22Rv1 (cell line): Measurements from ENCODE around the gene ZSCAN25.

Experiments
- H3K27ac ChIP-seq: fragments of 450-650 bp; 2 replicates; pipeline ENCODE4 v1.5.1; 2017
- ZFX ChIP-seq: fragments of 450-650 bp; IDR thresholded peaks from 2 replicates; pipeline ENCODE4 v1.6.1; 2017; ENCODE audit warnings: antibody characterized with exemption, borderline replicate concordance
- TF ChIP-seq, protein P1 (sequence below): fragments of 450-650 bp; IDR thresholded peaks from 2 replicates; pipeline ENCODE4 v1.5.1; 2017; ENCODE audit warnings: mild to moderate bottlenecking

ZSCAN25 gene

DNA sequence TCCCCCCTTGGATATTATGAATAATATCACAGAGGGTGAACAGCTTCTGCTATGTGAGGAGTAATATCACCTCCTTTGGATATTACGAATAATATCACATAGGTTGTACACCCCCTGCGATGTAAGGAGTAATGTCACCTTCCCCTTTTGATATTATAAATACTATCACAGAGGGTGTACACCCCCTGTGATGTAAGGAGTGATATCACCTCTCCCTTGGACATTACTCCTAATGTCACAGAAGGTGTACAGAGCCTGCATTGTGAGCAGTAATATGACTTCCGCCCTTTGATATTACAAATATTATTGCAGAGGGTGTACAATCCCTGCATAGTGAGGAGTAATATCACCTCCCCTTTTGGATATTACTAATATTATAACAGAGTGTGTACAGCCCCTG is 27.9 kb upstream of the ZSCAN25 start:
- no peak overlapping the region for H3K27ac ChIP-seq
- TF ChIP-seq ZFX, result no peak
- TF ChIP-seq, protein P1, sequence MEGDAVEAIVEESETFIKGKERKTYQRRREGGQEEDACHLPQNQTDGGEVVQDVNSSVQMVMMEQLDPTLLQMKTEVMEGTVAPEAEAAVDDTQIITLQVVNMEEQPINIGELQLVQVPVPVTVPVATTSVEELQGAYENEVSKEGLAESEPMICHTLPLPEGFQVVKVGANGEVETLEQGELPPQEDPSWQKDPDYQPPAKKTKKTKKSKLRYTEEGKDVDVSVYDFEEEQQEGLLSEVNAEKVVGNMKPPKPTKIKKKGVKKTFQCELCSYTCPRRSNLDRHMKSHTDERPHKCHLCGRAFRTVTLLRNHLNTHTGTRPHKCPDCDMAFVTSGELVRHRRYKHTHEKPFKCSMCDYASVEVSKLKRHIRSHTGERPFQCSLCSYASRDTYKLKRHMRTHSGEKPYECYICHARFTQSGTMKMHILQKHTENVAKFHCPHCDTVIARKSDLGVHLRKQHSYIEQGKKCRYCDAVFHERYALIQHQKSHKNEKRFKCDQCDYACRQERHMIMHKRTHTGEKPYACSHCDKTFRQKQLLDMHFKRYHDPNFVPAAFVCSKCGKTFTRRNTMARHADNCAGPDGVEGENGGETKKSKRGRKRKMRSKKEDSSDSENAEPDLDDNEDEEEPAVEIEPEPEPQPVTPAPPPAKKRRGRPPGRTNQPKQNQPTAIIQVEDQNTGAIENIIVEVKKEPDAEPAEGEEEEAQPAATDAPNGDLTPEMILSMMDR, result no peak

DNA sequence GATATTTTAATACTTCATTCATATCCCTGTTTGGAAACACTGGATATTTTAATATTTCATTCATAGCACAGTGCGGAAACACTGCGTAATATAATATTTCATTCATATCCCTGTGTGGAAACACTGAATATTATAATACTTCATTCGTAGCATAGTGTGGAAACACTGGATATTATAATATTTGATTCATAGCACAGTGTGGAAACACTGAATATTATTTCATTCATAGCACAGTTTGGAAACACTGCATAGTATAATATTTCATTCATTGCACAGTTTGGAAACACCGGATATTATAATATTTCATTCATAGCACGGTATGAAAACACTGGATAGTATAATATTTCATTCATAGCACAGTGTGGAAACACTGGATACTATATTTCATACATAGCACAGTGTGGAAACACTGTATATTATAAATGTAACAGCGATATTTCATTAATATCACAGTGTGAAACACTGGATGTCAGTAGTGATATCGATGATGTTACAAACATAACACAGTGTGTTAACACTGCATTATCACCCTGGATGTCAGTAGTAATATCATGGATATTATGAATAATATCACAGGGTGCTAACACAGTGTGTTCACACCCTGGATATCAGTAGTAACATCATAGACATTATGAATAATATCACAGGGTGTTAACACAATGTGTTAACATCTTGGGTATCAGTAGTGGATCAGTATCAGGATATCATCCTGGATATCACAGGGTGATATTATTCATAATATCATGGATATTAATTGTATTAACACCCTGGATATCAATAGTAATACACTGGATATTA is 21.6 kb upstream of the ZSCAN25 start:
- H3K27ac ChIP-seq, result no peak overlapping the region
- TF ChIP-seq, protein P1, result no peak
- TF ChIP-seq ZFX, result no peak

DNA sequence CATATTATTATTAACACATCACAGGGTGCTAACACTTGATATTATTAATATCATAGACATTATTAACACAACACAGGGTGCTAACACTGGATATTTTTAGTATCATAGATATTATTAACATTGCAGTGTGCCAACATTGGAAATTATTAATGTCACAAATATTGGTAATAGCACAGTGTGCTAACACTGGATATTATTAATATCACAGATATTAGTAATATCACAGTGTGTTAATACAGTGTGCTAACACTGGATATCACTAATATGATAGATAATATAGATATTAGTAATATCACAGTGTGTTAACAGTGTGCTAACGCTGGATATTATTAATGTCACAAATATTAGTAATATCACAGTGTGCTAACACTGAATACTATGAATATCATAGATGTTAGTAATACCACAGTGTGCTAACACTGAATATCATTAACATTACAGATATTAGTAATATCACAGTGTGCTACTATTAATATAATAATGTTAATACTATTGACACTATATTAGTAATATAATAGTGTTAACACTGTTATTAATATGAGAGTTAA is 20.3 kb upstream of the ZSCAN25 start:
- no peak overlapping the region for H3K27ac ChIP-seq
- TF ChIP-seq, protein P1, result no peak
- no peak for TF ChIP-seq ZFX

DNA sequence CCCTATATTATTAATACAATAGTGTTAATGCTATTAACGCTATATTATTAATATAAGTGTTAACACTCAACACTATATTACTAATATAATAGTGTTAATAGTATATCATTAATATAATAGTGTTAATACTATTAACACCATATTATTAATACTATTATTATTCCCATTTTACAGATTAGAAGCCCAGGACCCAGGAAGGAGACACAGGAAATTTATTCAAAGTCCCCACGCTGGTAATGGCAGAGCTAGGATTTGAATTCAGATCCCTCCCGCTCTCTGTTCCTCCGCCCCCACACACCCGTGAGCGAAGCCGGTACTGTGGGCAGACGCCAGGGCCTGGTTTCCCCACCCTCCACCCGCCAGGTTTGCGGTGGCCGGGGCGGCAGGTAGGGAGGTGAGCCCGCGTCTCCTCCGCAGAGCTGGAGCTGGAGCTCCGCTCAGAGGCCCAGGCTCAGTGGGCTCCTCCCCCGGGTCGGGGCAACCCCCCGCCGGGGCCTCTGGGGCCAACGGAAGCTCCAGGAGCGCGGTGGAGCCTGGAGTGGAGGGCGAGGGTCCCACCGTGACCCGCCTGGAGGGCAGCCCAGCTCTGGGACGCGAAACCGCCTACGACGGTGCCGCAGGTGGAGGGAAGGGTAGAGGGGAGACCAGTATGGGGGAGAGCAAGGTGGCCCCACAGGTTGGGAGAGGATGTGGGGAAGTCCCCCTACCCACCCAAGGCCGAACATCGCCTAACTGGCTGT is 18.8 kb upstream of the ZSCAN25 start, which contains the start of gene TMEM225B:
Gene TMEM225B (plus strand): TSS at position 506 of the 740 bp plus-strand sequence. CDS start 6,122 bp downstream, outside the sequence.
- no peak for TF ChIP-seq ZFX
- TF ChIP-seq, protein P1, result no peak
- H3K27ac ChIP-seq, result no peak within 1 kb of the TSS

DNA sequence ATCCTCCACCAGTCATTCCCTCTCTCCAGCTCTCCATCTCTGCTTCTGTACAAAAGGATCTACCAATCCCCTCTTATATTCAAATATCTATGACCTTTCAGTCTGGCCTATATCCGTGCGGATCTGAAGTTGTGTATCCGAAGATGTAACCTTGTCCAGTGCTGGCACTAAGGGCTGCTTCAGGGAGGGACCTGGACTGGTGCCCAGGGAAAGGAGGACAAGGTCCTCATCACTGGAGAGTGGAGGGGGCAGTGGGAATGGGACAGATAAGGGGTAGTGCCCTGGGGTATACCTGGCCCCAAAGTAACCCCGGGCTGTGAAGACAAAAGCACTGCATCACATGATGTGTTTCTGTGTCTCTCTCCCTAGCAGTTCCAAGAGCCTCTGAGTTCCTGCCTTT is 16.9 kb upstream of the ZSCAN25 start:
- TF ChIP-seq, protein P1, result no peak
- no peak for TF ChIP-seq ZFX
- no peak overlapping the region for H3K27ac ChIP-seq

DNA sequence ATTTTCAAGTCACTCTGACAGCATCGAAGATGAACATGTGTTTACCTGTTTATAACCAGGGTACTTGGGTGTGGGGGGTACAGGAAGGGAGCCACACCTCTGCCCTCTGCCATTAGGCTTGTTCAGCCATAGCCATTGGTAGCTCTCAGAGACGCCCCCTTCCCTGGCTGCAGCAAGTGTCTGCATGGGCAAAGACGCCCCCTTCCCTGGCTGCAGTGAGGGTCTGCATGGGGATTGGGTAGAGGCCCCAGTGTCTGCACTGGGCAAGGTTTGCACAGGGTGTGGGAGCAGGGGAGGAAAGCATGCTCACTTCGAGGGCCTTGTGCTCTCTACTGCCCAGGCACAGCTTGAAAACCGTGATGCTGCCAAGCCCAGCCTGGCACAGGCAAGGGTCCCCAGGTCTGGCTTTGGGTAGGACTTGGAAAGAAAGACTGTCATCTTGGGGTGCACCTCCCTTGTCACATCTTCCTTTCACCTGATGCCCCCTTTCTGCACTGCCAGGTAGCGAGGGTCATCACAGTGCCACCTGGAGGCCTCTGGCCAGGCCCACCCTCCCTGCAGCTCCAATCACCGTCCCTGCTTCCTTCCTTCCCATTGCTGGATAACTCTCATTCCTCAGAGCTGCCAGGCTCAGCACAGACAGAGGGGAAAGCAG is 15.0 kb upstream of the ZSCAN25 start:
- TF ChIP-seq, protein P1, result peak; percentile 21
- TF ChIP-seq ZFX, result no peak
- H3K27ac ChIP-seq, result no peak overlapping the region
